Testis (tissue), 3 donors: ENCODE data around the gene ATP4B. TPM values are rescaled to one million over a fixed set of nuclear protein-coding genes. Genes with fewer than 3 reads are reported as not detected.

ENCODE experiments used
- DNase-seq: peaks from one replicate; pipeline ENCODE4 v3.0.0-alpha.2; 2019
- H3K27ac ChIP-seq, 2 donors: fragments of 200-600 bp; sonication (generic); one replicate each; pipeline ENCODE4 v1.5.1; 2019
- H3K27me3 ChIP-seq: fragments of 200-600 bp; sonication (generic); one replicate; pipeline ENCODE4 v1.5.1; 2019
- H3K36me3 ChIP-seq: fragments of 200-600 bp; sonication (generic); one replicate; pipeline ENCODE4 v1.5.1; 2017; ENCODE audit warnings: low read depth; ENCODE audit errors: missing control alignments
- H3K4me1 ChIP-seq: fragments of 200-600 bp; sonication (generic); one replicate; pipeline ENCODE4 v1.5.1; 2019
- H3K4me3 ChIP-seq, 2 donors: fragments of 200-600 bp; sonication (generic); one replicate each; pipeline ENCODE4 v1.5.1; 2017 to 2019
- H3K9me3 ChIP-seq: fragments of 200-600 bp; sonication (generic); one replicate; pipeline ENCODE4 v1.5.1; 2017
- CTCF ChIP-seq, 3 experiments: fragments of 450-650 bp in 2 of 3; fragments of 200-600 bp in 1 of 3; sonication (generic) in 1 of 3; IDR thresholded peaks; one replicate each; pipeline ENCODE4 v1.5.1; 2016 to 2019; ENCODE audit warnings: antibody characterized with exemption in 3 of 3, mild to moderate bottlenecking in 2 of 3, moderate library complexity in 1 of 3
- POLR2A ChIP-seq: fragments of 450-650 bp; IDR thresholded peaks from one replicate; pipeline ENCODE4 v1.6.1; 2017; ENCODE audit warnings: antibody characterized with exemption, mild to moderate bottlenecking, moderate library complexity
- WGBS, 2 donors: methylation state at CpG; one replicate each; pipeline ENCODE4 v1.1.5; 2018; 5-methylcytosine and 5-hydroxymethylcytosine counted together
- intact Hi-C: fragments of 100-400 bp; cut with DNase I; formaldehyde crosslinking; loops from one replicate; pipeline ENCODE4 v1.15.1; 2023; ENCODE audit warnings: low total_unique reads
- polyA plus RNA-seq: library from polyadenylated mRNA; stranded (reverse); fragments of 350-450 nt; fragmentation: Illumina TruSeq; extraction: RNeasy Lipid Tissue Mini Kit (QIAGEN cat#74804); gene quantifications from one replicate; pipeline ENCODE4 v1.2.3, GENCODE V29; 2014; ENCODE audit warnings: low read depth, low replicate concordance; ENCODE audit not compliant: insufficient read depth
- total RNA-seq, 2 donors: library from RNA; depleted of rRNA; stranded (reverse); fragments of >200 nt; gene quantifications; one replicate each; pipeline ENCODE4 v1.2.3, GENCODE V29; 2016

Gene ATP4B
- total and polyA plus RNA-seq, 3 donors from 2014 or later: not detected

- TF ChIP-seq CTCF (IDR thresholded peaks at IDR 0.05) (no peak), POLR2A (no peak)
- WGBS, 2 donors: 83 to 89% methylated on average over 15 to 16 of the region's 16 CpGs
- intact Hi-C loops: no loop called here
- Histone ChIP-seq H3K4me3 (no peak overlapping the region), H3K27ac (no peak overlapping the region), H3K27me3 (no peaks in the 10 kb centered on the region), H3K9me3 (no peaks in the 10 kb centered on the region), H3K4me1 (peaks cover 7% of the 10 kb centered on the region), H3K36me3 (no peaks in the 10 kb centered on the region)
- DNase-seq: no peak
These were observed 44.1 kb downstream of the ATP4B start for GRCh38 chr13:113613789-113614379.

- intact Hi-C loops: no loop called here
- Histone ChIP-seq H3K4me3 (no peak overlapping the region), H3K4me1 (peaks cover 7% of the 10 kb centered on the region), H3K36me3 (no peaks in the 10 kb centered on the region), H3K9me3 (no peaks in the 10 kb centered on the region), H3K27me3 (no peaks in the 10 kb centered on the region), H3K27ac (no peak overlapping the region)
- no peak for DNase-seq
- WGBS, 2 donors: 86 to 91% methylated on average over 10 of the region's 10 CpGs
- TF ChIP-seq CTCF (IDR thresholded peaks at IDR 0.05) (no peak), POLR2A (no peak)
These were observed 45.4 kb downstream of the ATP4B start for GRCh38 chr13:113612607-113613006.

GRCh38 chr13:113611996-113612395, 46.0 kb downstream of the ATP4B start:
- Histone ChIP-seq H3K36me3 (no peaks in the 10 kb centered on the region), H3K4me1 (peaks cover 2% of the 10 kb centered on the region), H3K27ac (no peak overlapping the region), H3K27me3 (no peaks in the 10 kb centered on the region), H3K9me3 (no peaks in the 10 kb centered on the region), H3K4me3 (no peak overlapping the region)
- intact Hi-C loops: no loop called here
- no peak for DNase-seq
- TF ChIP-seq CTCF (IDR thresholded peaks at IDR 0.05) (no peak), POLR2A (no peak)
- 96 to 97% methylated on average over 5 of the region's 5 CpGs for WGBS, 2 donors

GRCh38 chr13:113610266-113610665, 47.7 kb downstream of the ATP4B start:
- H3K9me3 ChIP-seq: no peaks in the 10 kb centered on the region
- H3K36me3 ChIP-seq: no peaks in the 10 kb centered on the region
- DNase-seq: no peak
- no peak for TF ChIP-seq CTCF (IDR thresholded peaks at IDR 0.05)
- TF ChIP-seq POLR2A: no peak
- H3K4me1 ChIP-seq: peaks cover 5% of the 10 kb centered on the region
- H3K27ac ChIP-seq: no peak overlapping the region
- no peak overlapping the region for H3K4me3 ChIP-seq
- no peaks in the 10 kb centered on the region for H3K27me3 ChIP-seq
- intact Hi-C loops: no loop called here
- 92 to 93% methylated on average over 19 of the region's 19 CpGs for WGBS, 2 donors

GRCh38 chr13:113609616-113610015, 48.4 kb downstream of the ATP4B start:
- Histone ChIP-seq H3K9me3 (no peaks in the 10 kb centered on the region), H3K27ac (no peak overlapping the region), H3K27me3 (no peaks in the 10 kb centered on the region), H3K36me3 (no peaks in the 10 kb centered on the region), H3K4me1 (peaks cover 11% of the 10 kb centered on the region), H3K4me3 (no peak overlapping the region)
- TF ChIP-seq CTCF (IDR thresholded peaks at IDR 0.05): no peak
- TF ChIP-seq POLR2A: no peak
- intact Hi-C loops: no loop called here
- DNase-seq: no peak
- WGBS, 2 donors: 94 to 96% methylated on average over 12 of the region's 13 CpGs
